H1 (cell line): ENCODE data around the gene CRYGN. TPM values are rescaled to one million over a fixed set of nuclear protein-coding genes. Genes with fewer than 3 reads are reported as not detected.

Experiments
- CTCF ChIA-PET: fragments of 300-600 bp; sonication (Branson Sonifier 250); formaldehyde crosslinking; loops from one replicate; lab custom pipeline; 2021; ENCODE audit not compliant: partially characterized antibody; lab: Charles Lee
- POLR2A ChIA-PET: fragments of 300-600 bp; sonication (Branson Sonifier 250); formaldehyde crosslinking; loops from one replicate; lab custom pipeline; 2021; ENCODE audit warnings: inconsistent platforms; ENCODE audit not compliant: partially characterized antibody; lab: Charles Lee
- DNase-seq, 2 experiments: peaks; one replicate each; pipeline versions ENCODE4 v3.0.0 to v3.0.0-alpha.2; 2010 to 2022; ENCODE audit warnings: low spot score in 2 of 2, low read depth in 1 of 2, mixed read lengths in 1 of 2
- FAIRE-seq: peaks from 2 replicates; lab custom pipeline; 2011; peaks lifted over from hg19 to GRCh38; lab: Jason Lieb, UNC
- H2AFZ ChIP-seq: 2 replicates; pipeline ENCODE4 v1.8.1; 2012; ENCODE audit warnings: low read length, inconsistent platforms
- H2AK5ac ChIP-seq: 2 replicates; pipeline ENCODE4 v1.6.1; 2013; ENCODE audit warnings: low read depth, low read length
- H2BK120ac ChIP-seq: replicated peaks from 2 replicates; pipeline ENCODE3; 2013; ENCODE audit warnings: low read depth, low read length, inconsistent platforms
- H2BK12ac ChIP-seq: 2 replicates; pipeline ENCODE4 v1.6.1; 2013; ENCODE audit warnings: low read depth, low read length
- H2BK15ac ChIP-seq: 2 replicates; pipeline ENCODE4 v1.6.1; 2013; ENCODE audit warnings: low read length
- H2BK20ac ChIP-seq: 2 replicates; pipeline ENCODE4 v1.6.1; 2013; ENCODE audit warnings: low read length
- H2BK5ac ChIP-seq: 2 replicates; pipeline ENCODE4 v1.6.1; 2013; ENCODE audit warnings: low read depth, low read length
- H3K14ac ChIP-seq: 2 replicates; pipeline ENCODE4 v1.6.1; 2013; ENCODE audit warnings: inconsistent platforms; ENCODE audit not compliant: insufficient read length
- H3K18ac ChIP-seq: 2 replicates; pipeline ENCODE4 v1.6.1; 2013; ENCODE audit warnings: low read length; ENCODE audit errors: extremely low read depth
- H3K23ac ChIP-seq: 2 replicates; pipeline ENCODE4 v1.6.1; 2013; ENCODE audit warnings: inconsistent platforms; ENCODE audit not compliant: insufficient read length
- H3K23me2 ChIP-seq: 2 replicates; pipeline ENCODE4 v1.6.1; 2013; ENCODE audit warnings: low read depth, low read length
- H3K27ac ChIP-seq: 2 replicates; pipeline ENCODE4 v1.6.1; 2011; ENCODE audit warnings: low read depth, low read length, inconsistent platforms
- H3K27me3 ChIP-seq, 4 experiments: replicated peaks in 1 of 4; 1 replicate in 1 of 4; 2 replicates in 3 of 4; pipeline versions ENCODE4 v1.6.1 to v1.8.1; 2011 to 2013; ENCODE audit warnings: low read length in 3 of 4, mild to moderate bottlenecking in 3 of 4, inconsistent platforms in 2 of 4, mixed read lengths in 2 of 4, moderate library complexity in 1 of 4; ENCODE audit not compliant: control insufficient read depth in 3 of 4, insufficient read depth in 3 of 4; ENCODE audit errors: extremely low read depth in 1 of 4
- H3K36me3 ChIP-seq, 4 experiments: 2 replicates each; pipeline versions ENCODE4 v1.6.1 to v1.8.1; 2011 to 2013; ENCODE audit warnings: mild to moderate bottlenecking in 4 of 4, low read length in 3 of 4, moderate library complexity in 2 of 4, control low read depth in 1 of 4, inconsistent platforms in 1 of 4; ENCODE audit not compliant: insufficient read depth in 4 of 4, control insufficient read depth in 2 of 4
- H3K4ac ChIP-seq: replicated peaks from 2 replicates; pipeline ENCODE3; 2013; ENCODE audit warnings: low read length, low read depth, mixed read lengths, inconsistent platforms; ENCODE audit not compliant: insufficient read length
- H3K4me1 ChIP-seq, 4 experiments: replicated peaks in 1 of 4; 1 replicate in 1 of 4; 2 replicates in 3 of 4; pipeline versions ENCODE4 v1.6.1 to v1.8.1; 2011 to 2013; ENCODE audit warnings: low read length in 3 of 4, inconsistent platforms in 2 of 4, mixed read lengths in 1 of 4; ENCODE audit not compliant: insufficient read depth in 4 of 4, control insufficient read depth in 3 of 4
- H3K4me2 ChIP-seq, 2 experiments: 2 replicates each; pipeline versions ENCODE4 v1.6.1 to v1.8.1; 2011 to 2013; ENCODE audit warnings: low read depth in 2 of 2, low read length in 2 of 2, control low read depth in 1 of 2, inconsistent platforms in 1 of 2, mild to moderate bottlenecking in 1 of 2; ENCODE audit not compliant: insufficient read depth in 1 of 2
- H3K4me3 ChIP-seq, 4 experiments: fragments of 200-600, 300-600 bp in 1 of 4; sonication (generic), shearing (Covaris generic), sonication (Bioruptor Twin) in 1 of 4; 2 replicates each; pipeline versions ENCODE4 v1.5.1 to v1.8.1; 2011 to 2016; ENCODE audit warnings: low read length in 4 of 4, low read depth in 3 of 4, control low read depth in 2 of 4, inconsistent platforms in 2 of 4, mild to moderate bottlenecking in 2 of 4, mixed read lengths in 1 of 4, moderate library complexity in 1 of 4; ENCODE audit not compliant: insufficient read depth in 2 of 4; ENCODE audit errors: extremely low read depth in 1 of 4
- H3K56ac ChIP-seq: replicated peaks from 2 replicates; pipeline ENCODE3; 2013; ENCODE audit warnings: low read depth, mild to moderate bottlenecking, mixed read lengths, low read length, inconsistent platforms; ENCODE audit not compliant: insufficient read length
- H3K79me1 ChIP-seq: 2 replicates; pipeline ENCODE4 v1.6.1; 2013; ENCODE audit warnings: low read depth, low read length, control low read depth
- H3K79me2 ChIP-seq, 2 experiments: 2 replicates each; pipeline versions ENCODE4 v1.6.1 to v1.8.1; 2012 to 2013; ENCODE audit warnings: low read length in 2 of 2, mild to moderate bottlenecking in 2 of 2, inconsistent platforms in 1 of 2; ENCODE audit not compliant: insufficient read depth in 2 of 2, control insufficient read depth in 1 of 2
- H3K9ac ChIP-seq, 4 experiments: replicated peaks in 1 of 4; 1 replicate in 1 of 4; 2 replicates in 3 of 4; pipeline versions ENCODE4 v1.6.1 to v1.8.1; 2011 to 2013; ENCODE audit warnings: low read depth in 3 of 4, low read length in 3 of 4, control low read depth in 2 of 4, mild to moderate bottlenecking in 2 of 4, moderate library complexity in 2 of 4, inconsistent platforms in 1 of 4; ENCODE audit errors: extremely low read depth in 1 of 4
- H3K9me3 ChIP-seq, 2 experiments: 2 replicates each; pipeline versions ENCODE4 v1.6.1 to v1.8.1; 2012 to 2013; ENCODE audit warnings: mild to moderate bottlenecking in 2 of 2, moderate library complexity in 2 of 2, control low read depth in 1 of 2, inconsistent platforms in 1 of 2, low read depth in 1 of 2, low read length in 1 of 2, mixed read lengths in 1 of 2; ENCODE audit not compliant: insufficient read depth in 2 of 2
- H4K20me1 ChIP-seq, 2 experiments: replicated peaks in 1 of 2; 2 replicates each; pipeline versions ENCODE3 to v1.8.1; 2011 to 2013; ENCODE audit warnings: inconsistent platforms in 2 of 2, low read length in 2 of 2, mild to moderate bottlenecking in 1 of 2; ENCODE audit not compliant: insufficient read depth in 2 of 2, control insufficient read depth in 1 of 2
- H4K5ac ChIP-seq: 2 replicates; pipeline ENCODE4 v1.6.1; 2013; ENCODE audit warnings: low read length, low read depth, mixed read lengths, inconsistent platforms; ENCODE audit not compliant: insufficient read length
- H4K8ac ChIP-seq: 2 replicates; pipeline ENCODE4 v1.8.0; 2013; ENCODE audit warnings: mild to moderate bottlenecking, moderate library complexity, low read length, inconsistent platforms; ENCODE audit not compliant: insufficient read depth; ENCODE audit errors: extremely low read depth
- H4K91ac ChIP-seq: replicated peaks from 2 replicates; pipeline ENCODE3; 2013; ENCODE audit warnings: low read length, mixed read lengths, inconsistent platforms; ENCODE audit not compliant: insufficient read length
- BACH1 ChIP-seq: IDR thresholded peaks from 2 replicates; pipeline ENCODE4 v1.6.1; 2012; ENCODE audit warnings: low read length, improper control_type of control experiment
- E2F6 ChIP-seq: IDR thresholded peaks from 2 replicates; pipeline ENCODE4 v1.6.1; 2012; ENCODE audit warnings: inconsistent platforms
- EZH2 ChIP-seq: fragments of 200-600 bp; sonication (generic); IDR thresholded peaks from 2 replicates; pipeline ENCODE4 v1.7.1; 2012; ENCODE audit warnings: low read depth, mild to moderate bottlenecking, moderate library complexity, low read length, inconsistent platforms; ENCODE audit not compliant: severe bottlenecking
- KDM4A ChIP-seq: IDR thresholded peaks from one replicate; pipeline ENCODE4 v1.7.1; 2012; ENCODE audit warnings: low read depth, mild to moderate bottlenecking, moderate library complexity, low read length, inconsistent platforms; ENCODE audit not compliant: severe bottlenecking
- MAX ChIP-seq: IDR thresholded peaks from 2 replicates; pipeline ENCODE4 v1.6.1; 2012; ENCODE audit warnings: inconsistent platforms
- POLR2AphosphoS5 ChIP-seq: IDR thresholded peaks from 2 replicates; pipeline ENCODE4 v1.6.1; 2011; ENCODE audit warnings: low read depth, low read length
- RNF2 ChIP-seq: fragments of 200-900, 300-1000 bp; sonication (generic); IDR thresholded peaks from 2 replicates; pipeline ENCODE4 v1.7.1; 2016; ENCODE audit warnings: borderline replicate concordance, low read depth, mild to moderate bottlenecking, antibody characterized with exemption, low read length; ENCODE audit not compliant: poor library complexity, severe bottlenecking; ENCODE audit errors: missing control alignments
- TBP ChIP-seq: IDR thresholded peaks from 2 replicates; pipeline ENCODE4 v1.6.1; 2011; ENCODE audit warnings: low read depth, low read length, improper control_type of control experiment
- TEAD4 ChIP-seq: IDR thresholded peaks from 2 replicates; pipeline ENCODE4 v1.6.1; 2012; ENCODE audit warnings: low read depth, low read length, inconsistent platforms, mixed read lengths
- YY1 ChIP-seq: IDR thresholded peaks from 2 replicates; pipeline ENCODE4 v1.6.1; 2011; ENCODE audit warnings: low read depth, mild to moderate bottlenecking, low read length
- WGBS, 2 experiments: shearing (Covaris generic) in 1 of 2; methylation state at CpG; one replicate each; pipeline versions ENCODE4 v1.1.6 to v1.1.7; 2013 to 2015; ENCODE audit warnings: low lambda C conversion rate in 2 of 2, mixed read lengths in 2 of 2, inconsistent platforms in 1 of 2, low coverage in 1 of 2, missing lambda C conversion rate in 1 of 2; ENCODE audit not compliant: insufficient replicate concordance in 2 of 2, insufficient coverage in 1 of 2, insufficient read length in 1 of 2; ENCODE audit errors: extremely low coverage in 1 of 2, missing lambda C conversion rate in 1 of 2; 5-methylcytosine and 5-hydroxymethylcytosine counted together
- polyA plus RNA-seq, 7 experiments: library from polyadenylated mRNA; depleted of rRNA in 3 of 7; stranded (reverse) in 5 of 7; unstranded in 2 of 7; fragments of >200 nt in 5 of 7; fragments of 200-250 nt in 2 of 7; gene quantifications; 1 replicate in 5 of 7; 2 replicates in 1 of 7; 4 replicates in 1 of 7; pipeline versions ENCODE4 v1.2.1 to v1.2.3, GENCODE V29; 2011 to 2013; ENCODE audit warnings: missing spikeins in 2 of 7, mixed read lengths in 2 of 7
- total RNA-seq: library from RNA; stranded (reverse); fragmentation: NEBNext Ultra II Directional; extraction: Animal tissue kit (Norgen Biotek cat#: 25700); gene quantifications from 2 replicates; pipeline ENCODE4 v1.2.1, GENCODE V29; 2021

Gene CRYGN
- total and polyA plus RNA-seq, 2 of the 8 experiments (the other 6 are each of a cell fraction or from before 2014, with no cell fraction given), result 0.98 to 1.6 TPM

GRCh38 chr7:151381348-151382078 lies 58.4 kb downstream of the CRYGN start:
- Histone ChIP-seq H3K14ac (no peak overlapping the region), H2BK15ac (no peak overlapping the region), H3K18ac (peak overlapping the region; percentile 71), H3K36me3 (peaks cover 0 to 13% (median 0%) of the 10 kb centered on the region in 4 experiments; a peak in 1 of 8 replicates), H2BK12ac (0 out of 2 replicates have a peak overlapping the region, but pooled peaks have one; percentile 17), H4K8ac (peak overlapping the region; percentile 79), H4K20me1 (peaks cover 0 to 2% of the 10 kb centered on the region in 2 experiments), H3K4me3 (peak overlapping the region; percentile 25 to 57 (median 38)), H2BK120ac (no peak overlapping the region), H3K4me1 (peaks cover 0 to 30% (median 8%) of the 10 kb centered on the region in 4 experiments; a peak in 6 of 7 replicates), H3K9ac (no peak overlapping the region; a peak in 3 of 7 replicates), H3K4me2 (peak overlapping the region; percentile 80 to 87), H3K27me3 (peaks cover 8 to 27% (median 22%) of the 10 kb centered on the region in 4 experiments), H3K23ac (no peak overlapping the region), H4K5ac (no peak overlapping the region), H3K56ac (no peak overlapping the region), H3K9me3 (no peaks in the 10 kb centered on the region), H3K23me2 (peaks cover 14% of the 10 kb centered on the region; the same call in 1 of the 2 replicates), H3K79me2 (no peaks in the 10 kb centered on the region), H3K79me1 (no peaks in the 10 kb centered on the region), H2AFZ (0 out of 2 replicates have a peak overlapping the region, but pooled peaks have one; percentile 12), H3K4ac (no peak overlapping the region), H4K91ac (peak overlapping the region; percentile 14), H2BK5ac (no peak overlapping the region; the same call in 1 of the 2 replicates), H2BK20ac (no peak overlapping the region), H3K27ac (no peak overlapping the region), H2AK5ac (no peak overlapping the region)
- FAIRE-seq, result no peak
- POLR2A ChIA-PET, result interaction anchor here (0.7 to 1.4 kb wide), 3 partner anchors 15 to 75 kb away, joined by 3 to 4 read pairs (median 4); partner anchors contain the start of gene CRYGN
- DNase-seq, result peak in 1 of 2 experiments; percentile 84
- CTCF ChIA-PET, result interaction anchor here (0.7 to 16.9 kb wide), 5 partner anchors 13 to 176 kb away, joined by 3 to 185 read pairs (median 5); no protein-coding TSS in a partner anchor
- 4% methylated on average over 72 of the region's 83 CpGs; no CpG with 5 or more reads in 1 of the 2 experiments for WGBS, 2 experiments
- peak; percentile 80 for TF ChIP-seq E2F6
- peak; percentile 5; the same call in 1 of the 2 replicates for TF ChIP-seq BACH1
- no peak for TF ChIP-seq YY1
- 0 out of 2 replicates have a peak, but pooled peaks have one; percentile 14 for TF ChIP-seq POLR2AphosphoS5
- TF ChIP-seq TEAD4, result no peak
- TF ChIP-seq EZH2, result no peak
- TF ChIP-seq TBP, result no peak
- TF ChIP-seq RNF2, result peak; percentile 42
- peak; percentile 73; the same call in 1 of the 2 replicates for TF ChIP-seq MAX
- TF ChIP-seq KDM4A, result peak; percentile 84
